Measurements from ENCODE around the gene TDRD12.

Gene TDRD12

GRCh38 chr19:32808236-32808635 lies 88.7 kb downstream of the TDRD12 start:
- DNase-seq (ENCODE audit: low read depth in 2 of 2): no peak

GRCh38 chr19:32809254-32809653 lies 89.7 kb downstream of the TDRD12 start:
- no peak for DNase-seq (ENCODE audit: low read depth in 2 of 2)

GRCh38 chr19:32809754-32810153 lies 90.2 kb downstream of the TDRD12 start:
- no peak for DNase-seq (ENCODE audit: low read depth in 2 of 2)

- DNase-seq (ENCODE audit: low read depth in 2 of 2): no peak
These were observed 90.9 kb downstream of the TDRD12 start for GRCh38 chr19:32810452-32810851.

GRCh38 chr19:32811151-32811550 lies 91.6 kb downstream of the TDRD12 start:
- DNase-seq (ENCODE audit: low read depth in 2 of 2): no peak

GRCh38 chr19:32812036-32812435 lies 92.5 kb downstream of the TDRD12 start:
- DNase-seq (ENCODE audit: low read depth in 2 of 2): no peak

GRCh38 chr19:32812571-32812970 lies 93.0 kb downstream of the TDRD12 start:
- no peak for DNase-seq (ENCODE audit: low read depth in 2 of 2)

- no peak for DNase-seq (ENCODE audit: low read depth in 2 of 2)
These were observed 94.4 kb downstream of the TDRD12 start for GRCh38 chr19:32813862-32814425.

GRCh38 chr19:32814624-32815023 lies 95.1 kb downstream of the TDRD12 start:
- no peak for DNase-seq (ENCODE audit: low read depth in 2 of 2)

- DNase-seq (ENCODE audit: low read depth in 2 of 2): no peak
These were observed 97.1 kb downstream of the TDRD12 start for GRCh38 chr19:32816555-32817099.

GRCh38 chr19:32817569-32818476 lies 98.3 kb downstream of the TDRD12 start:
- DNase-seq (ENCODE audit: low read depth in 2 of 2): no peak

- no peak for DNase-seq (ENCODE audit: low read depth in 2 of 2)
These were observed 99.0 kb downstream of the TDRD12 start for GRCh38 chr19:32818536-32818935.

- no peak for DNase-seq (ENCODE audit: low read depth in 2 of 2)
These were observed 100.1 kb downstream of the TDRD12 start for GRCh38 chr19:32819419-32820400.

- DNase-seq (ENCODE audit: low read depth in 2 of 2): no peak
These were observed 103.6 kb downstream of the TDRD12 start for GRCh38 chr19:32822916-32823746.

GRCh38 chr19:32823747-32824102 lies 104.2 kb downstream of the TDRD12 start:
- no peak for DNase-seq (ENCODE audit: low read depth in 2 of 2)

- DNase-seq (ENCODE audit: low read depth in 2 of 2): no peak
These were observed 104.7 kb downstream of the TDRD12 start for GRCh38 chr19:32824191-32824751.

GRCh38 chr19:32824916-32825608 lies 105.5 kb downstream of the TDRD12 start:
- no peak for DNase-seq (ENCODE audit: low read depth in 2 of 2)

GRCh38 chr19:32828139-32828538 lies 108.6 kb downstream of the TDRD12 start:
- no peak for DNase-seq (ENCODE audit: low read depth in 2 of 2)

GRCh38 chr19:32828643-32829344 lies 109.2 kb downstream of the TDRD12 start:
- DNase-seq (ENCODE audit: low read depth in 2 of 2): no peak

Data from stimulated activated CD4-positive, alpha-beta T cell treated with anti-CD3 and anti-CD28 coated beads, Interleukin-1b, Interleukin-23, amount 100 ng/mL, for 4 hours (primary cell).